Astrocyte (in vitro differentiated cells and primary cell): ENCODE results near the gene LASP1. TPM values are rescaled to one million over a fixed set of nuclear protein-coding genes. Genes with fewer than 3 reads are reported as not detected.
A peak's percentile ranks its signal among the peaks of the same experiment; 100 is the strongest.

ENCODE experiments used
- DNase-seq: peaks from one replicate; pipeline ENCODE4 v3.0.0-alpha.2; 2010; ENCODE audit warnings: low read depth
- FAIRE-seq: peaks from 2 replicates; lab custom pipeline; 2011; peaks lifted over from hg19 to GRCh38; lab: Jason Lieb, UNC
- H2AFZ ChIP-seq: 2 replicates; pipeline ENCODE4 v1.6.0; 2012; ENCODE audit warnings: low read depth, low read length, inconsistent platforms
- H3K27ac ChIP-seq: 2 replicates; pipeline ENCODE4 v1.5.1; 2011; ENCODE audit warnings: low read depth, low read length, inconsistent platforms
- H3K27me3 ChIP-seq: 2 replicates; pipeline ENCODE4 v1.6.0; 2011; ENCODE audit warnings: low read length, inconsistent platforms; ENCODE audit not compliant: insufficient read depth
- H3K36me3 ChIP-seq: 2 replicates; pipeline ENCODE4 v1.5.1; 2011; ENCODE audit warnings: low read length, inconsistent platforms; ENCODE audit not compliant: insufficient read depth
- H3K4me1 ChIP-seq: 2 replicates; pipeline ENCODE4 v1.5.1; 2011; ENCODE audit warnings: low read length, inconsistent platforms; ENCODE audit not compliant: insufficient read depth
- H3K4me2 ChIP-seq: 2 replicates; pipeline ENCODE4 v1.6.0; 2012; ENCODE audit warnings: low read length, inconsistent platforms
- H3K4me3 ChIP-seq: 2 replicates; pipeline ENCODE4 v1.5.1; 2011; ENCODE audit warnings: low read depth, mild to moderate bottlenecking, low read length, inconsistent platforms; ENCODE audit not compliant: insufficient read depth
- H3K79me2 ChIP-seq: 2 replicates; pipeline ENCODE4 v1.6.0; 2012; ENCODE audit warnings: mild to moderate bottlenecking, low read length, inconsistent platforms; ENCODE audit not compliant: insufficient read depth
- H3K9ac ChIP-seq: 2 replicates; pipeline ENCODE4 v1.6.0; 2012; ENCODE audit warnings: mild to moderate bottlenecking, low read length, inconsistent platforms
- H3K9me3 ChIP-seq: 2 replicates; pipeline ENCODE4 v1.5.1; 2012; ENCODE audit warnings: low read depth, mild to moderate bottlenecking, low read length, inconsistent platforms; ENCODE audit not compliant: insufficient read depth
- H4K20me1 ChIP-seq: 2 replicates; pipeline ENCODE4 v1.6.0; 2012; ENCODE audit warnings: low read length, inconsistent platforms; ENCODE audit not compliant: insufficient read depth
- H3K27ac Mint-ChIP-seq: one replicate; pipeline ENCODE4 v1.8.0; 2021; ENCODE audit warnings: mild to moderate bottlenecking, mixed read lengths; ENCODE audit not compliant: unreplicated experiment
- H3K27me3 Mint-ChIP-seq: one replicate; pipeline ENCODE4 v1.8.0; 2021; ENCODE audit warnings: low read depth, mixed read lengths; ENCODE audit not compliant: unreplicated experiment
- H3K36me3 Mint-ChIP-seq: one replicate; pipeline ENCODE4 v1.8.0; 2021; ENCODE audit warnings: low read depth, mixed read lengths; ENCODE audit not compliant: unreplicated experiment
- H3K4me1 Mint-ChIP-seq: one replicate; pipeline ENCODE4 v1.8.0; 2021; ENCODE audit warnings: low read depth, mixed read lengths; ENCODE audit not compliant: unreplicated experiment
- H3K4me3 Mint-ChIP-seq: one replicate; pipeline ENCODE4 v1.8.0; 2021; ENCODE audit warnings: mild to moderate bottlenecking, moderate library complexity, mixed read lengths; ENCODE audit not compliant: unreplicated experiment
- H3K9me3 Mint-ChIP-seq: one replicate; pipeline ENCODE4 v1.8.0; 2021; ENCODE audit warnings: mild to moderate bottlenecking, mixed read lengths; ENCODE audit not compliant: unreplicated experiment
- EZH2 ChIP-seq: IDR thresholded peaks from 2 replicates; pipeline ENCODE4 v1.6.1; 2012; ENCODE audit warnings: mild to moderate bottlenecking, low read length, inconsistent platforms; ENCODE audit not compliant: insufficient read depth
- total RNA-seq: library from RNA; stranded (reverse); gene quantifications from 2 replicates; pipeline ENCODE4 v1.2.1, GENCODE V29; 2021
- TF ChIP-seq, protein P1 (sequence below): IDR thresholded peaks from 2 replicates; pipeline ENCODE4 v1.5.1; 2011; ENCODE audit warnings: low read depth, mild to moderate bottlenecking, inconsistent platforms, low read length, moderate library complexity; ENCODE audit not compliant: insufficient read depth

The LASP1 gene
- total RNA-seq, 1 donor from 2014 or later: 421 TPM

DNA sequence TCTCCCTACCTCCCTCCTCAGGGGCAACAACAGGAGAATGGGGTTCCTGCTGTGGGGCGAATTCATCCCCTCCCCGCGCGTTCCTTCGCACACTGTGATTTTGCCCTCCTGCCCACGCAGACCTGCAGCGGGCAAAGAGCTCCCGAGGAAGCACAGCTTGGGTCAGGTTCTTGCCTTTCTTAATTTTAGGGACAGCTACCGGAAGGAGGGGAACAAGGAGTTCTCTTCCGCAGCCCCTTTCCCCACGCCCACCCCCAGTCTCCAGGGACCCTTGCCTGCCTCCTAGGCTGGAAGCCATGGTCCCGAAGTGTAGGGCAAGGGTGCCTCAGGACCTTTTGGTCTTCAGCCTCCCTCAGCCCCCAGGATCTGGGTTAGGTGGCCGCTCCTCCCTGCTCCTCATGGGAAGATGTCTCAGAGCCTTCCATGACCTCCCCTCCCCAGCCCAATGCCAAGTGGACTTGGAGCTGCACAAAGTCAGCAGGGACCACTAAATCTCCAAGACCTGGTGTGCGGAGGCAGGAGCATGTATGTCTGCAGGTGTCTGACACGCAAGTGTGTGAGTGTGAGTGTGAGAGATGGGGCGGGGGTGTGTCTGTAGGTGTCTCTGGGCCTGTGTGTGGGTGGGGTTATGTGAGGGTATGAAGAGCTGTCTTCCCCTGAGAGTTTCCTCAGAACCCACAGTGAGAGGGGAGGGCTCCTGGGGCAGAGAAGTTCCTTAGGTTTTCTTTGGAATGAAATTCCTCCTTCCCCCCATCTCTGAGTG, 49.6 kb downstream of the LASP1 start:
- Mint-ChIP-seq H3K9me3 (peaks cover 2% of the 10 kb centered on the region), H3K27ac (peak overlapping the region; percentile 12)
- H4K20me1 ChIP-seq: peaks cover 79% of the 10 kb centered on the region

DNA sequence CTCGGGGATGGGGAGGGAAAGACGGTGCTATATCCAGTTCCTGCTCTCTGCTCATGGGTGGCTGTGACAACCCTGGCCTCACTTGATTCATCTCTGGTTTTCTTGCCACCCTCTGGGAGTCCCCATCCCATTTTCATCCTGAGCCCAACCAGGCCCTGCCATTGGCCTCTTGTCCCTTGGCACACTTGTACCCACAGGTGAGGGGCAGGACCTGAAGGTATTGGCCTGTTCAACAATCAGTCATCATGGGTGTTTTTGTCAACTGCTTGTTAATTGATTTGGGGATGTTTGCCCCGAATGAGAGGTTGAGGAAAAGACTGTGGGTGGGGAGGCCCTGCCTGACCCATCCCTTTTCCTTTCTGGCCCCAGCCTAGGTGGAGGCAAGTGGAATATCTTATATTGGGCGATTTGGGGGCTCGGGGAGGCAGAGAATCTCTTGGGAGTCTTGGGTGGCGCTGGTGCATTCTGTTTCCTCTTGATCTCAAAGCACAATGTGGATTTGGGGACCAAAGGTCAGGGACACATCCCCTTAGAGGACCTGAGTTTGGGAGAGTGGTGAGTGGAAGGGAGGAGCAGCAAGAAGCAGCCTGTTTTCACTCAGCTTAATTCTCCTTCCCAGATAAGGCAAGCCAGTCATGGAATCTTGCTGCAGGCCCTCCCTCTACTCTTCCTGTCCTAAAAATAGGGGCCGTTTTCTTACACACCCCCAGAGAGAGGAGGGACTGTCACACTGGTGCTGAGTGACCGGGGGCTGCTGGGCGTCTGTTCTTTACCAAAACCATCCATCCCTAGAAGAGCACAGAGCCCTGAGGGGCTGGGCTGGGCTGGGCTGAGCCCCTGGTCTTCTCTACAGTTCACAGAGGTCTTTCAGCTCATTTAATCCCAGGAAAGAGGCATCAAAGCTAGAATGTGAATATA, 50.8 kb downstream of the LASP1 start:
- Histone ChIP-seq H3K9ac (no peak overlapping the region), H3K27ac (no peak overlapping the region), H3K4me3 (no peak overlapping the region), H3K27me3 (no peaks in the 10 kb centered on the region), H3K9me3 (no peaks in the 10 kb centered on the region), H3K4me1 (peaks cover 6% of the 10 kb centered on the region), H3K36me3 (peaks cover 24% of the 10 kb centered on the region), H3K79me2 (peaks cover 5% of the 10 kb centered on the region), H3K4me2 (no peak overlapping the region), H4K20me1 (peaks cover 68% of the 10 kb centered on the region), H2AFZ (no peak overlapping the region)
- Mint-ChIP-seq H3K4me1 (peaks cover 29% of the 10 kb centered on the region), H3K9me3 (peaks cover 2% of the 10 kb centered on the region), H3K4me3 (no peak overlapping the region), H3K27ac (peak overlapping the region; percentile 75), H3K36me3 (peaks cover 25% of the 10 kb centered on the region), H3K27me3 (no peaks in the 10 kb centered on the region)
- TF ChIP-seq EZH2: no peak
- TF ChIP-seq, protein P1, sequence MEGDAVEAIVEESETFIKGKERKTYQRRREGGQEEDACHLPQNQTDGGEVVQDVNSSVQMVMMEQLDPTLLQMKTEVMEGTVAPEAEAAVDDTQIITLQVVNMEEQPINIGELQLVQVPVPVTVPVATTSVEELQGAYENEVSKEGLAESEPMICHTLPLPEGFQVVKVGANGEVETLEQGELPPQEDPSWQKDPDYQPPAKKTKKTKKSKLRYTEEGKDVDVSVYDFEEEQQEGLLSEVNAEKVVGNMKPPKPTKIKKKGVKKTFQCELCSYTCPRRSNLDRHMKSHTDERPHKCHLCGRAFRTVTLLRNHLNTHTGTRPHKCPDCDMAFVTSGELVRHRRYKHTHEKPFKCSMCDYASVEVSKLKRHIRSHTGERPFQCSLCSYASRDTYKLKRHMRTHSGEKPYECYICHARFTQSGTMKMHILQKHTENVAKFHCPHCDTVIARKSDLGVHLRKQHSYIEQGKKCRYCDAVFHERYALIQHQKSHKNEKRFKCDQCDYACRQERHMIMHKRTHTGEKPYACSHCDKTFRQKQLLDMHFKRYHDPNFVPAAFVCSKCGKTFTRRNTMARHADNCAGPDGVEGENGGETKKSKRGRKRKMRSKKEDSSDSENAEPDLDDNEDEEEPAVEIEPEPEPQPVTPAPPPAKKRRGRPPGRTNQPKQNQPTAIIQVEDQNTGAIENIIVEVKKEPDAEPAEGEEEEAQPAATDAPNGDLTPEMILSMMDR: no peak
- DNase-seq: no peak
- no peak for FAIRE-seq

More for the DNA sequence above, 49.6 kb downstream of the LASP1 start:
- peaks cover 8% of the 10 kb centered on the region for H3K79me2 ChIP-seq
- DNase-seq (no peak), FAIRE-seq (no peak)
- no peak overlapping the region for H3K9ac ChIP-seq
- H3K4me1 ChIP-seq: peaks cover 6% of the 10 kb centered on the region
- Mint-ChIP-seq H3K4me3 (no peak overlapping the region), H3K36me3 (peaks cover 25% of the 10 kb centered on the region), H3K4me1 (peaks cover 22% of the 10 kb centered on the region), H3K27me3 (no peaks in the 10 kb centered on the region)
- no peaks in the 10 kb centered on the region for H3K9me3 ChIP-seq
- TF ChIP-seq EZH2: no peak
- TF ChIP-seq, protein P1: no peak
- H3K4me2 ChIP-seq: no peak overlapping the region
- H3K27me3 ChIP-seq: no peaks in the 10 kb centered on the region
- H3K27ac ChIP-seq: no peak overlapping the region
- H2AFZ ChIP-seq: no peak overlapping the region
- H3K4me3 ChIP-seq: no peak overlapping the region
- peaks cover 24% of the 10 kb centered on the region for H3K36me3 ChIP-seq
